Mononuclear cell (primary cell): Measurements from ENCODE around the gene ALPK1. TPM values are rescaled to one million over a fixed set of nuclear protein-coding genes. Genes with fewer than 3 reads are reported as not detected.
"Not testable (repeated sequence)": the region's sequence is repeated elsewhere in the genome, so short reads cannot be mapped to it uniquely, and the experiment has no call there.

Source experiments
- H3K27me3 ChIP-seq: 2 replicates; pipeline ENCODE4 v1.6.0; 2011; ENCODE audit warnings: low read length, control low read depth; ENCODE audit not compliant: insufficient read depth
- H3K4me1 ChIP-seq: 2 replicates; pipeline ENCODE4 v1.5.1; 2011; ENCODE audit warnings: mild to moderate bottlenecking, low read length, control low read depth; ENCODE audit not compliant: insufficient read depth
- H3K4me3 ChIP-seq: 2 replicates; pipeline ENCODE4 v1.5.1; 2011; ENCODE audit warnings: mild to moderate bottlenecking, low read length, moderate library complexity
- H3K9me3 ChIP-seq: 2 replicates; pipeline ENCODE4 v1.5.1; 2011; ENCODE audit warnings: low read depth, mild to moderate bottlenecking, control low read depth, low read length
- total RNA-seq: library from RNA; depleted of rRNA; stranded (reverse); fragments of >200 nt; gene quantifications from one replicate; pipeline ENCODE4 v1.2.3, GENCODE V29; 2012

The ALPK1 gene
- total RNA-seq, 1 donor, result 9.6 TPM

- H3K9me3 ChIP-seq, result no peaks in the 10 kb centered on the region
- no peak overlapping the region for H3K4me3 ChIP-seq
- H3K4me1 ChIP-seq, result peaks cover 40% of the 10 kb centered on the region
- H3K27me3 ChIP-seq, result no peaks in the 10 kb centered on the region
These were observed 5.4 kb downstream of the ALPK1 start for GRCh38 chr4:112302320-112303274.

GRCh38 chr4:112305477-112305876, 8.3 kb downstream of the ALPK1 start:
- not testable (repeated sequence) for H3K9me3 ChIP-seq, H3K4me3 ChIP-seq, H3K27me3 ChIP-seq
- peaks cover 29% of the 10 kb centered on the region for H3K4me1 ChIP-seq

- H3K9me3 ChIP-seq, H3K27me3 ChIP-seq, H3K4me3 ChIP-seq: not testable (repeated sequence)
- peaks cover 31% of the 10 kb centered on the region for H3K4me1 ChIP-seq
These were observed 12.2 kb downstream of the ALPK1 start for GRCh38 chr4:112309263-112309791.

GRCh38 chr4:112311516-112311915, 14.3 kb downstream of the ALPK1 start:
- no peak overlapping the region for H3K4me3 ChIP-seq
- H3K9me3 ChIP-seq, result no peaks in the 10 kb centered on the region
- no peaks in the 10 kb centered on the region for H3K27me3 ChIP-seq
- H3K4me1 ChIP-seq, result peaks cover 47% of the 10 kb centered on the region

- Histone ChIP-seq H3K4me1 (peaks cover 53% of the 10 kb centered on the region), H3K4me3 (no peak overlapping the region), H3K27me3 (no peaks in the 10 kb centered on the region), H3K9me3 (no peaks in the 10 kb centered on the region)
These were observed 15.6 kb downstream of the ALPK1 start for GRCh38 chr4:112312610-112313239.

GRCh38 chr4:112315446-112315845, 18.3 kb downstream of the ALPK1 start:
- Histone ChIP-seq H3K27me3 (no peaks in the 10 kb centered on the region), H3K4me1 (peaks cover 63% of the 10 kb centered on the region), H3K4me3 (no peak overlapping the region), H3K9me3 (no peaks in the 10 kb centered on the region)

- Histone ChIP-seq H3K4me1 (peaks cover 62% of the 10 kb centered on the region), H3K27me3 (no peaks in the 10 kb centered on the region)
These were observed 19.2 kb downstream of the ALPK1 start for GRCh38 chr4:112316360-112316759.

GRCh38 chr4:112318239-112319142, 21.3 kb downstream of the ALPK1 start:
- H3K9me3 ChIP-seq, result no peaks in the 10 kb centered on the region
- peaks cover 41% of the 10 kb centered on the region for H3K4me1 ChIP-seq
- no peaks in the 10 kb centered on the region for H3K27me3 ChIP-seq
- H3K4me3 ChIP-seq, result no peak overlapping the region

More at GRCh38 chr4:112316360-112316759, 19.2 kb downstream of the ALPK1 start:
- H3K4me3 ChIP-seq, result no peak overlapping the region
- no peaks in the 10 kb centered on the region for H3K9me3 ChIP-seq

GRCh38 chr4:112321776-112322684, 24.9 kb downstream of the ALPK1 start:
- Histone ChIP-seq H3K9me3 (no peaks in the 10 kb centered on the region), H3K4me3 (no peak overlapping the region), H3K4me1 (peaks cover 16% of the 10 kb centered on the region)

GRCh38 chr4:112322866-112323265, 25.7 kb downstream of the ALPK1 start:
- H3K9me3 ChIP-seq, result no peaks in the 10 kb centered on the region
- H3K4me3 ChIP-seq, result no peak overlapping the region
- no peaks in the 10 kb centered on the region for H3K27me3 ChIP-seq
- peaks cover 11% of the 10 kb centered on the region for H3K4me1 ChIP-seq

More at GRCh38 chr4:112321776-112322684, 24.9 kb downstream of the ALPK1 start:
- no peaks in the 10 kb centered on the region for H3K27me3 ChIP-seq

- H3K27me3 ChIP-seq, result no peaks in the 10 kb centered on the region
- H3K4me3 ChIP-seq, result no peak overlapping the region
- no peaks in the 10 kb centered on the region for H3K9me3 ChIP-seq
- H3K4me1 ChIP-seq, result peaks cover 9% of the 10 kb centered on the region
These were observed 28.4 kb downstream of the ALPK1 start for GRCh38 chr4:112325530-112325929.

GRCh38 chr4:112327965-112328733, 31.0 kb downstream of the ALPK1 start:
- Histone ChIP-seq H3K4me1 (peaks cover 9% of the 10 kb centered on the region), H3K9me3 (no peaks in the 10 kb centered on the region), H3K4me3 (no peak overlapping the region), H3K27me3 (no peaks in the 10 kb centered on the region)

GRCh38 chr4:112328734-112329130, 31.6 kb downstream of the ALPK1 start:
- no peaks in the 10 kb centered on the region for H3K27me3 ChIP-seq
- no peaks in the 10 kb centered on the region for H3K9me3 ChIP-seq
- H3K4me1 ChIP-seq, result peaks cover 9% of the 10 kb centered on the region
- no peak overlapping the region for H3K4me3 ChIP-seq
